Naive B cell (primary cell): ENCODE measurements around the gene IFITM2. TPM values are rescaled to one million over a fixed set of nuclear protein-coding genes. Genes with fewer than 3 reads are reported as not detected.
A peak's percentile ranks its signal among the peaks of the same experiment; 100 is the strongest.
"Not testable (repeated sequence)": the region's sequence is repeated elsewhere in the genome, so short reads cannot be mapped to it uniquely, and the experiment has no call there.

Experiments used
- ATAC-seq, 2 donors: fragments of 150-1000 bp; cut with Tn5 transposase; 2 replicates each; pipeline ENCODE4 v1.10.0; 2021; ENCODE audit warnings: low read depth in 2 of 2, mild to moderate bottlenecking in 2 of 2, moderate library complexity in 2 of 2
- DNase-seq: peaks from one replicate; pipeline ENCODE4 v3.0.0; 2022
- H3K27ac Mint-ChIP-seq, 6 donors: one replicate each; pipeline ENCODE4 v1.8.0; 2020 to 2022; ENCODE audit warnings: mild to moderate bottlenecking in 6 of 6, mixed read lengths in 6 of 6, moderate library complexity in 5 of 6, inconsistent platforms in 2 of 6
- H3K27me3 Mint-ChIP-seq, 3 donors: one replicate each; pipeline ENCODE4 v1.8.0; 2021 to 2022; ENCODE audit warnings: mixed read lengths in 3 of 3, mild to moderate bottlenecking in 1 of 3
- H3K36me3 Mint-ChIP-seq, 2 donors: one replicate each; pipeline ENCODE4 v1.8.0; 2020 to 2022; ENCODE audit warnings: mixed read lengths in 2 of 2, inconsistent platforms in 1 of 2, mild to moderate bottlenecking in 1 of 2
- H3K4me1 Mint-ChIP-seq, 3 donors: one replicate each; pipeline ENCODE4 v1.8.0; 2020 to 2022; ENCODE audit warnings: mixed read lengths in 3 of 3, inconsistent platforms in 1 of 3, mild to moderate bottlenecking in 1 of 3, moderate library complexity in 1 of 3
- H3K4me3 Mint-ChIP-seq, 8 donors: one replicate each; pipeline ENCODE4 v1.8.0; 2020 to 2022; ENCODE audit warnings: mild to moderate bottlenecking in 8 of 8, mixed read lengths in 8 of 8, moderate library complexity in 8 of 8, inconsistent platforms in 2 of 8
- H3K9me3 Mint-ChIP-seq, 7 donors: one replicate each; pipeline ENCODE4 v1.8.0; 2020 to 2022; ENCODE audit warnings: mixed read lengths in 7 of 7, mild to moderate bottlenecking in 5 of 7, inconsistent platforms in 2 of 7, moderate library complexity in 1 of 7
- polyA plus RNA-seq, 6 donors: library from polyadenylated mRNA; unstranded; fragments of 300-500 nt; fragmentation: Illumina TruSeq; gene quantifications; one replicate each; pipeline ENCODE4 v1.2.3, GENCODE V29; 2021; ENCODE audit warnings: low read depth in 6 of 6

Gene IFITM2
- polyA plus RNA-seq, 6 donors from 2014 or later, result 915 to 1,467 (median 1,288) TPM

DNA sequence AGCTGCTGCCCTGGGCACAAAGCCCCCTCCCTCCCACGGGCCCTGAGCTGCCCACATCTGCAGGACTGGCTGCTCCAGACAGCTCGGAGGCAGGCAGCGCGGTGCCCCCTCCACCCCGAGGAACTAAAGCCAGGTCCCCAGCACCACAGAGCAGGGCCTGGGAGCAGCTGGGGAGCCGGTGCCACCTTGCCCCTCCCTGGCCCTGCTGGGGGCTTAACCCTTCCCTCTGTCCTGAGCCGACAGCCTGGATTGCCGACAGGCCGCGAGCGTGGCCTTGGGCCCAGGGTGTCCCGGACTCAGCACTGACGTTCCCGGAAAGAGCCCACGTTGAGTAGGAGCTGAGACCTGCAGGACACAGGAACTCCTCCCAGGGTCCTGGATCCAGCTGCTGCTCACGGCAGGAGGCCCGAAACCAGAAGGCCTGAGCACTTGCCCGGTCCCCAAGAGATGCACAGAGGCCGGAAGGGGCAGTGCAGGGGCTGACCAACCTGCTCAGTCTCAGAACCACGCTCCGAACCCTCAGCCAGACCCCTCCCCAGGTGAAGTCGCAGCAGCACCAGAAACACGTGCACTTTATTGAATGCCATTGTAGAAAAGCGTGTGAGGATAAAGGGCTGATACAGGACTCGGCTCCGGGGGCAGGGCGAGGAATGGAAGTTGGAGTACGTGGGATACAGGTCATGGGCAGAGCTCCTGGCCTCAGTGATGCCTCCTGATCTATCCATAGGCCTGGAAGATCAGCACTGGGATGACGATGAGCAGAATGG is 11.7 kb downstream of the IFITM2 start:
- peak overlapping the region in 4 of 6 donors; percentile 2 to 69 (median 34) for H3K27ac Mint-ChIP-seq

GRCh38 chr11:319888-320273 is 12.3 kb downstream of the IFITM2 start:
- not testable (repeated sequence) for H3K9me3 Mint-ChIP-seq, ATAC-seq, H3K36me3 Mint-ChIP-seq, DNase-seq, H3K27me3 Mint-ChIP-seq
- peaks cover 21 to 43% (median 33%) of the 10 kb centered on the region in 3 donors for H3K4me1 Mint-ChIP-seq
- peak overlapping the region; percentile 68 to 88 (median 82) for H3K4me3 Mint-ChIP-seq
- H3K27ac Mint-ChIP-seq, result peak overlapping the region in 5 of 6 donors; percentile 48 to 80 (median 69)

More for the DNA sequence above, 11.7 kb downstream of the IFITM2 start:
- not testable (repeated sequence) for H3K9me3 Mint-ChIP-seq, DNase-seq, H3K27me3 Mint-ChIP-seq, H3K36me3 Mint-ChIP-seq
- peak; percentile 20 to 37 for ATAC-seq
- Mint-ChIP-seq H3K4me1 (peaks cover 19 to 43% (median 31%) of the 10 kb centered on the region in 3 donors), H3K4me3 (peak overlapping the region; percentile 68 to 88 (median 82))

GRCh38 chr11:324156-324555 is 16.5 kb downstream of the IFITM2 start:
- H3K27me3 Mint-ChIP-seq, result peaks cover 0 to 8% (median 6%) of the 10 kb centered on the region in 3 donors
- DNase-seq, result no peak
- peaks cover 37 to 60% (median 47%) of the 10 kb centered on the region in 3 donors for H3K4me1 Mint-ChIP-seq
- no peak for ATAC-seq
- H3K9me3 Mint-ChIP-seq, result peaks cover 0 to 2% (median 0%) of the 10 kb centered on the region in 7 donors
- no peaks in the 10 kb centered on the region for H3K36me3 Mint-ChIP-seq
- peak overlapping the region in 1 of 8 donors; percentile 15 for H3K4me3 Mint-ChIP-seq
- peak overlapping the region in 2 of 6 donors; percentile 49 to 54 for H3K27ac Mint-ChIP-seq

DNA sequence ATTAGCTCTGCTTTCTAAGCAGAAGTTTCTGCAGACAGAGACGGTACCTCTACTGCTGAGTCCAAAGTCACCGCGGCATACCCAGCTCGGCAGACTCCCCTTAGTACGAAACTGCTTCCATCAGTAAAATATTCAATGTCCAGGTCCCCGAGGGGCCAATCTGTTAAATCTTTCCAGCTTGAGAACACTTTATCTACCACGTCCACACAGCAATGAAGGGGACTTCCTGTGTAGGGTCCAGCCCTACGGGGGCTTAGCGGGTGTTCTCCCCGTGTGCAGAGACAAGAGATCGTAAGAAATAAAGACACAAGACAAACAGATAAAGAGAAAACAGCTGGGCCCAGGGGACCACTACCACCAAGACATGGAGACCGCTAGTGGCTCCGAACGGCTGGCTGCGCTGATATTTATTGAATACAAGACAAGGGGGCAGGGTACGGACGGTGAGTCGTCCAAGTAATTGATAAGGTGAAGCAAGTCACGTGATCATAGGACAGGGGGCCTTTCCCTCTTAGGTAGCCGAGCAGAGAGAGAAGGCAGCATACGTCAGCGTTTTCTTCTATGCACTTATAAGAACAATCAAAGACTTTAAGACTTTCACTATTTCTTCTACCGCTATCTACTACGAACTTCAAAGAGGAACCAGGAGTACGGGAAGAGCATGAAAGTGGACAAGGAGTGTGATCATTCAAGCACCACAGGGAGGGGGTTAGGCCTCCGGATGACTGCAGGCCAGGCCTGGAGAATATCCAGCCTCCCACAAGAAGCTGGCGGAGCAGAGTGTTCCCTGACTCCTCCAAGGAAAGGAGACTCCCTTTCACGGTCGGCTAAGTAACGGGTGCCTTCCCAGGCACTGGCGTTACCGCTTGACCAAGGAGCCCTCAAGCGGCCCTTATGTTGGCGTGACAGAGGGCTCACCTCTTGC is 17.2 kb downstream of the IFITM2 start:
- not testable (repeated sequence) for DNase-seq, H3K27me3 Mint-ChIP-seq, ATAC-seq, H3K9me3 Mint-ChIP-seq, H3K36me3 Mint-ChIP-seq
- peak overlapping the region; percentile 37 to 96 (median 50) for H3K27ac Mint-ChIP-seq
- peak overlapping the region in 3 of 8 donors; percentile 15 to 44 (median 28) for H3K4me3 Mint-ChIP-seq
- peaks cover 39 to 61% (median 48%) of the 10 kb centered on the region in 3 donors for H3K4me1 Mint-ChIP-seq

GRCh38 chr11:325796-326591 is 18.4 kb downstream of the IFITM2 start:
- H3K36me3 Mint-ChIP-seq, result no peaks in the 10 kb centered on the region
- H3K27me3 Mint-ChIP-seq, result no peaks in the 10 kb centered on the region
- peaks cover 37 to 56% (median 39%) of the 10 kb centered on the region in 3 donors for H3K4me1 Mint-ChIP-seq
- peak overlapping the region; percentile 46 to 90 (median 72) for H3K4me3 Mint-ChIP-seq
- H3K27ac Mint-ChIP-seq, result peak overlapping the region; percentile 78 to 98 (median 95)
- DNase-seq (no peak), ATAC-seq (no peak)
- H3K9me3 Mint-ChIP-seq, result peaks cover 0 to 4% (median 0%) of the 10 kb centered on the region in 7 donors

DNA sequence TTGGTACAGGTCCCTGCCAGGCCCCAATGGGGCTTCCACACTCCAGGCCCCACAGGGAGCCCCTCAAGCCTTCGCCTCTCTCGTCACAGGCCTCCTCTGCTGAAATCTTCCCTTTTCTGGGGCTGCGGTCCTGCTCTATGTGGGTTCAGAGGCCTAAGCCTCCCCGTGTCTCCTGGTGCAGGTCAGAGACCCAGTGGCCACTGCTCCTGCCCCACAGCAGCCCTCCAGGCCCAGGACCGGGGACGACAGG is 18.9 kb downstream of the IFITM2 start:
- Mint-ChIP-seq H3K4me3 (peak overlapping the region; percentile 51 to 90 (median 77)), H3K27me3 (no peaks in the 10 kb centered on the region), H3K4me1 (peaks cover 39 to 61% (median 41%) of the 10 kb centered on the region in 3 donors), H3K9me3 (peaks cover 0 to 4% (median 0%) of the 10 kb centered on the region in 7 donors), H3K27ac (peak overlapping the region; percentile 89 to 99 (median 97)), H3K36me3 (no peaks in the 10 kb centered on the region)
- ATAC-seq (peak; percentile 3 to 6), DNase-seq (no peak)

GRCh38 chr11:326842-327580 is 19.4 kb downstream of the IFITM2 start:
- peak overlapping the region; percentile 51 to 90 (median 77) for H3K4me3 Mint-ChIP-seq
- H3K27me3 Mint-ChIP-seq, result no peaks in the 10 kb centered on the region

GRCh38 chr11:327581-327923 is 19.9 kb downstream of the IFITM2 start:
- no peaks in the 10 kb centered on the region for H3K36me3 Mint-ChIP-seq
- H3K4me3 Mint-ChIP-seq, result peak overlapping the region; percentile 51 to 90 (median 77)
- H3K9me3 Mint-ChIP-seq, result peaks cover 0 to 4% (median 0%) of the 10 kb centered on the region in 7 donors
- ATAC-seq (no peak), DNase-seq (no peak)
- peaks cover 39 to 67% (median 41%) of the 10 kb centered on the region in 3 donors for H3K4me1 Mint-ChIP-seq
- H3K27ac Mint-ChIP-seq, result peak overlapping the region; percentile 89 to 99 (median 97)
- no peaks in the 10 kb centered on the region for H3K27me3 Mint-ChIP-seq

More at GRCh38 chr11:326842-327580, 19.4 kb downstream of the IFITM2 start:
- peak; percentile 84 to 86 for ATAC-seq
- peaks cover 39 to 66% (median 41%) of the 10 kb centered on the region in 3 donors for H3K4me1 Mint-ChIP-seq
- peak overlapping the region; percentile 89 to 99 (median 97) for H3K27ac Mint-ChIP-seq
- H3K9me3 Mint-ChIP-seq, result peaks cover 0 to 4% (median 0%) of the 10 kb centered on the region in 7 donors
- peak; percentile 76 for DNase-seq
- H3K36me3 Mint-ChIP-seq, result no peaks in the 10 kb centered on the region

- H3K9me3 Mint-ChIP-seq, result peaks cover 0 to 4% (median 0%) of the 10 kb centered on the region in 7 donors
- no peaks in the 10 kb centered on the region for H3K27me3 Mint-ChIP-seq
- peaks cover 39 to 67% (median 41%) of the 10 kb centered on the region in 3 donors for H3K4me1 Mint-ChIP-seq
- DNase-seq (no peak), ATAC-seq (no peak)
- H3K36me3 Mint-ChIP-seq, result no peaks in the 10 kb centered on the region
- peak overlapping the region in 5 of 8 donors; percentile 24 to 73 (median 60) for H3K4me3 Mint-ChIP-seq
- peak overlapping the region; percentile 18 to 79 (median 66) for H3K27ac Mint-ChIP-seq
These were observed 20.4 kb downstream of the IFITM2 start for GRCh38 chr11:328012-328411.

GRCh38 chr11:328516-329100 is 21.0 kb downstream of the IFITM2 start:
- not testable (repeated sequence) for H3K9me3 Mint-ChIP-seq

DNA sequence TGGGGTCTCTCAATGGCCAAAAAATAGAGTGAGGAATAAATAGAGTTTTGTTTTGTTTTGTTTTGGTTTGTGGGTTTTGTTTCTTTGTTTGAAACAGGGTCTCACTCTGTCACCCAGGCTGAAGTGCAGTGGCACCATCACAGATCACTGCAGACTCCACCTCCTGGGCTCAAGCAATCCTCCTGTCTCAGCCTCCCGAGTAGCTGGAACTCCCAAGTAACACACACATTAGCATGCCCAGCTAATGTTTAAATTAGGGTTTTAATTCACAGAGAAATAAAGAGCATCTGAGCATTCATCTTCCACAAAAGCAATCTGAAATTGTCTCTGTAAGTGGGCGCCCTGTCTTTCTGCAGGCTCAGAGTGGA is 22.3 kb downstream of the IFITM2 start:
- no peak for DNase-seq
- peak overlapping the region in 1 of 8 donors; percentile 5 for H3K4me3 Mint-ChIP-seq
- H3K4me1 Mint-ChIP-seq, result peaks cover 34 to 60% (median 37%) of the 10 kb centered on the region in 3 donors
- no peaks in the 10 kb centered on the region for H3K27me3 Mint-ChIP-seq
- H3K36me3 Mint-ChIP-seq, result no peaks in the 10 kb centered on the region
- peaks cover 0 to 4% (median 0%) of the 10 kb centered on the region in 7 donors for H3K9me3 Mint-ChIP-seq
- ATAC-seq, result no peak
- H3K27ac Mint-ChIP-seq, result peak overlapping the region in 5 of 6 donors; percentile 56 to 75 (median 74)

More at GRCh38 chr11:328516-329100, 21.0 kb downstream of the IFITM2 start:
- DNase-seq, H3K27me3 Mint-ChIP-seq, H3K36me3 Mint-ChIP-seq, ATAC-seq: not testable (repeated sequence)
- Mint-ChIP-seq H3K27ac (peak overlapping the region in 3 of 6 donors; percentile 60 to 88 (median 65)), H3K4me3 (peak overlapping the region in 4 of 8 donors; percentile 13 to 64 (median 38)), H3K4me1 (peaks cover 39 to 67% (median 41%) of the 10 kb centered on the region in 3 donors)

DNA sequence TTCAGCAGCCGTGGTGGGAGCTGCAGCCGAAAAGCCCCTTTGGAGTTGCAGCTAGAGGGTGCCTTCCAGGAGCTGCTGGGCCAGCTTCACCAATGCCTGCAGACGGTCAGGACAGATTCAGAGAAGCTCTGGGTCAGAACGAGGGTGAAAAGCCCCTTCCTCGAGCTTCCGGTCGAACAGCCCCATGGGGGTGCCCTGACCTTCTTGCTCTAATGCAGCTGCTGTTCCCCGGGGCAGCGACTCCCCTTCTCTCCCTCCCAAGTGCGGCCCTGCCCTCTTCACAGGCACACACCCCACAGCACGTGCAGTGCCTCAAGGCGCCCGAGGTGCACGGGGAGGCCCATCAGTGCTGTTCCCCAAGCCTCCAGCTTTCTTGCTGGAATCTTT is 22.7 kb downstream of the IFITM2 start:
- Mint-ChIP-seq H3K9me3 (peaks cover 0 to 4% (median 0%) of the 10 kb centered on the region in 7 donors), H3K36me3 (no peaks in the 10 kb centered on the region), H3K4me3 (peak overlapping the region in 4 of 8 donors; percentile 4 to 59 (median 48)), H3K27me3 (no peaks in the 10 kb centered on the region), H3K4me1 (peaks cover 31 to 57% (median 35%) of the 10 kb centered on the region in 3 donors), H3K27ac (peak overlapping the region in 2 of 6 donors; percentile 24 to 60)
- DNase-seq (no peak), ATAC-seq (no peak)
